ENCODE results near the gene FRMD4A.

DNA sequence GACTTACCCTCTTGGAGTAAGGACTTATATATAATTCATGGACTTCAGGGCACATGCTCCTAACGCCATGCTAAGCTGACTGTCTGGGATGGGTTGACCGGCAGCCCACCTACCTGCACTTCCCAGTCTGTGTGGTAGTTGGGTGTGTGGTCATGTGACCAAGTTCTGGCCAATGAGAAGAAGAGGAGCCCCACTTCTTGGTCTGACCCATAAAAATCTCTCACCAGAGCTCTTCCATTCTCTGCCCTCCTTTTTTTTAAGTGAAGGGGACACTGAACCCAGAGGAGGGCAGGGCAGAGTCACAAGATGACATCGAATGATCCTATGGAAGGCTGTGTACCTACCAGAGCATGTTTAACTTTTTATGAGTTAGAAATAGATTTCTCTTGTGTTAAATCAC is 370.1 kb downstream of the FRMD4A start:
- TF ChIP-seq, protein P1, sequence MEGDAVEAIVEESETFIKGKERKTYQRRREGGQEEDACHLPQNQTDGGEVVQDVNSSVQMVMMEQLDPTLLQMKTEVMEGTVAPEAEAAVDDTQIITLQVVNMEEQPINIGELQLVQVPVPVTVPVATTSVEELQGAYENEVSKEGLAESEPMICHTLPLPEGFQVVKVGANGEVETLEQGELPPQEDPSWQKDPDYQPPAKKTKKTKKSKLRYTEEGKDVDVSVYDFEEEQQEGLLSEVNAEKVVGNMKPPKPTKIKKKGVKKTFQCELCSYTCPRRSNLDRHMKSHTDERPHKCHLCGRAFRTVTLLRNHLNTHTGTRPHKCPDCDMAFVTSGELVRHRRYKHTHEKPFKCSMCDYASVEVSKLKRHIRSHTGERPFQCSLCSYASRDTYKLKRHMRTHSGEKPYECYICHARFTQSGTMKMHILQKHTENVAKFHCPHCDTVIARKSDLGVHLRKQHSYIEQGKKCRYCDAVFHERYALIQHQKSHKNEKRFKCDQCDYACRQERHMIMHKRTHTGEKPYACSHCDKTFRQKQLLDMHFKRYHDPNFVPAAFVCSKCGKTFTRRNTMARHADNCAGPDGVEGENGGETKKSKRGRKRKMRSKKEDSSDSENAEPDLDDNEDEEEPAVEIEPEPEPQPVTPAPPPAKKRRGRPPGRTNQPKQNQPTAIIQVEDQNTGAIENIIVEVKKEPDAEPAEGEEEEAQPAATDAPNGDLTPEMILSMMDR (optimal IDR thresholded peaks at IDR 0.05 in 1 of 3, IDR thresholded peaks at IDR 0.05 in 1 of 3, conservative IDR thresholded peaks at IDR 0.05 in 1 of 3; ENCODE audit: extremely low read depth in 1 of 3, insufficient read depth in 2 of 3, low read length in 3 of 3) = no peak
- TF ChIP-seq EZH2 (IDR thresholded peaks at IDR 0.05; ENCODE audit: low read length) = no peak
